H1 (cell line): ENCODE results near the gene HEXIM1.

Experiments used
- HDAC6 ChIP-seq: IDR thresholded peaks from one replicate; pipeline ENCODE4 v1.7.1; 2012; ENCODE audit warnings: low read depth, mild to moderate bottlenecking, inconsistent platforms, low read length, moderate library complexity
- KDM5A ChIP-seq: fragments of 200-600 bp; IDR thresholded peaks from 2 replicates; pipeline ENCODE4 v1.7.1; 2012; ENCODE audit warnings: mild to moderate bottlenecking, low read length, inconsistent platforms, mixed read lengths
- MAFK ChIP-seq: IDR thresholded peaks from 2 replicates; pipeline ENCODE4 v1.6.1; 2012; ENCODE audit warnings: low read depth, mild to moderate bottlenecking, improper control_type of control experiment, low read length
- POLR2A ChIP-seq, 2 experiments: IDR thresholded peaks; 1 replicate in 1 of 2; 2 replicates in 1 of 2; pipeline ENCODE4 v1.6.1; 2011; ENCODE audit warnings: low read depth in 2 of 2, low read length in 2 of 2, mild to moderate bottlenecking in 2 of 2; ENCODE audit errors: control extremely low read depth in 1 of 2
- POLR2AphosphoS5 ChIP-seq: IDR thresholded peaks from 2 replicates; pipeline ENCODE4 v1.6.1; 2011; ENCODE audit warnings: low read depth, low read length
- TEAD4 ChIP-seq: IDR thresholded peaks from 2 replicates; pipeline ENCODE4 v1.6.1; 2012; ENCODE audit warnings: low read depth, low read length, inconsistent platforms, mixed read lengths
- TF ChIP-seq, protein P1 (sequence below), 3 experiments: IDR thresholded peaks; 1 replicate in 2 of 3; 2 replicates in 1 of 3; pipeline versions ENCODE4 v1.5.1 to v1.6.1; 2011; ENCODE audit warnings: low read length in 3 of 3, mild to moderate bottlenecking in 3 of 3, inconsistent platforms in 2 of 3, low read depth in 1 of 3, moderate library complexity in 1 of 3; ENCODE audit not compliant: insufficient read depth in 1 of 3; ENCODE audit errors: control extremely low read depth in 1 of 3
- TF ChIP-seq, protein P2 (sequence below): IDR thresholded peaks from 2 replicates; pipeline ENCODE4 v1.6.1; 2012; ENCODE audit warnings: low read length, inconsistent platforms
- TF ChIP-seq, protein P3 (sequence below): IDR thresholded peaks from 2 replicates; pipeline ENCODE4 v1.6.1; 2012; ENCODE audit warnings: inconsistent platforms

DNA sequence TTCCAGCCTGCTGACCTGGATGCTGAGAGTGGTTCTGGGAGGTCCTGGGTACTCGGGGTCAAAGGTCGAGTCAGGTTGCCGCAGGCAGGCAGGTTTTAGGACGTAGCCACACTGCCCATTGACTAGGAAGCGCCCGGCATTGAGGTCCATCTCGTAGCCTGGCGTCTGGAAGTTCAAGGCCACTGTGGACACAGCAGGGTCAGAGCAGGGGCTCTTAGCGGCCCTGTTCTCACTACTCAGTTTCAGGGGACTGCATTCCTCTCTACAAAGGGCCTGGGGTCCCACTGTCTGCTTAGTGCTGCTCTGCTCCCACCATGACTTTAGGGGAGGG, 34.9 kb upstream of the HEXIM1 start:
- no peak for TF ChIP-seq POLR2A (IDR thresholded peaks at IDR 0.05; ENCODE audit: control extremely low read depth in 1 of 2, low read depth in 2 of 2, low read length in 2 of 2)
- TF ChIP-seq, protein P1, sequence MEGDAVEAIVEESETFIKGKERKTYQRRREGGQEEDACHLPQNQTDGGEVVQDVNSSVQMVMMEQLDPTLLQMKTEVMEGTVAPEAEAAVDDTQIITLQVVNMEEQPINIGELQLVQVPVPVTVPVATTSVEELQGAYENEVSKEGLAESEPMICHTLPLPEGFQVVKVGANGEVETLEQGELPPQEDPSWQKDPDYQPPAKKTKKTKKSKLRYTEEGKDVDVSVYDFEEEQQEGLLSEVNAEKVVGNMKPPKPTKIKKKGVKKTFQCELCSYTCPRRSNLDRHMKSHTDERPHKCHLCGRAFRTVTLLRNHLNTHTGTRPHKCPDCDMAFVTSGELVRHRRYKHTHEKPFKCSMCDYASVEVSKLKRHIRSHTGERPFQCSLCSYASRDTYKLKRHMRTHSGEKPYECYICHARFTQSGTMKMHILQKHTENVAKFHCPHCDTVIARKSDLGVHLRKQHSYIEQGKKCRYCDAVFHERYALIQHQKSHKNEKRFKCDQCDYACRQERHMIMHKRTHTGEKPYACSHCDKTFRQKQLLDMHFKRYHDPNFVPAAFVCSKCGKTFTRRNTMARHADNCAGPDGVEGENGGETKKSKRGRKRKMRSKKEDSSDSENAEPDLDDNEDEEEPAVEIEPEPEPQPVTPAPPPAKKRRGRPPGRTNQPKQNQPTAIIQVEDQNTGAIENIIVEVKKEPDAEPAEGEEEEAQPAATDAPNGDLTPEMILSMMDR (IDR thresholded peaks at IDR 0.05; ENCODE audit: control extremely low read depth in 1 of 3, insufficient read depth in 1 of 3, low read depth in 1 of 3, low read length in 3 of 3): no peak
- no peak for TF ChIP-seq TEAD4
- TF ChIP-seq, protein P2, sequence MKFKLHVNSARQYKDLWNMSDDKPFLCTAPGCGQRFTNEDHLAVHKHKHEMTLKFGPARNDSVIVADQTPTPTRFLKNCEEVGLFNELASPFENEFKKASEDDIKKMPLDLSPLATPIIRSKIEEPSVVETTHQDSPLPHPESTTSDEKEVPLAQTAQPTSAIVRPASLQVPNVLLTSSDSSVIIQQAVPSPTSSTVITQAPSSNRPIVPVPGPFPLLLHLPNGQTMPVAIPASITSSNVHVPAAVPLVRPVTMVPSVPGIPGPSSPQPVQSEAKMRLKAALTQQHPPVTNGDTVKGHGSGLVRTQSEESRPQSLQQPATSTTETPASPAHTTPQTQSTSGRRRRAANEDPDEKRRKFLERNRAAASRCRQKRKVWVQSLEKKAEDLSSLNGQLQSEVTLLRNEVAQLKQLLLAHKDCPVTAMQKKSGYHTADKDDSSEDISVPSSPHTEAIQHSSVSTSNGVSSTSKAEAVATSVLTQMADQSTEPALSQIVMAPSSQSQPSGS: no peak
- TF ChIP-seq POLR2AphosphoS5: no peak
- TF ChIP-seq, protein P3, sequence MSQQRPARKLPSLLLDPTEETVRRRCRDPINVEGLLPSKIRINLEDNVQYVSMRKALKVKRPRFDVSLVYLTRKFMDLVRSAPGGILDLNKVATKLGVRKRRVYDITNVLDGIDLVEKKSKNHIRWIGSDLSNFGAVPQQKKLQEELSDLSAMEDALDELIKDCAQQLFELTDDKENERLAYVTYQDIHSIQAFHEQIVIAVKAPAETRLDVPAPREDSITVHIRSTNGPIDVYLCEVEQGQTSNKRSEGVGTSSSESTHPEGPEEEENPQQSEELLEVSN: no peak
- no peak for TF ChIP-seq KDM5A
- TF ChIP-seq HDAC6: no peak
- no peak for TF ChIP-seq MAFK
